ENCODE data around the gene ACBD5.
A peak's percentile ranks its signal among the peaks of the same experiment; 100 is the strongest.

The ACBD5 gene

GRCh38 chr10:27152687-27153086, 87.9 kb downstream of the ACBD5 start:
- H3K36me3 Mint-ChIP-seq: peaks cover 22% of the 10 kb centered on the region
- peaks cover 29% of the 10 kb centered on the region for H3K4me1 Mint-ChIP-seq
- H3K9me3 Mint-ChIP-seq: no peaks in the 10 kb centered on the region
- H3K27ac Mint-ChIP-seq: peak overlapping the region; percentile 100
- no peaks in the 10 kb centered on the region for H3K27me3 Mint-ChIP-seq
- peak overlapping the region; percentile 94 for H3K4me3 Mint-ChIP-seq
- ATAC-seq (ENCODE audit: low read depth) (no peak), DNase-seq (ENCODE audit: low spot score in 2 of 2) (no peak)

DNA sequence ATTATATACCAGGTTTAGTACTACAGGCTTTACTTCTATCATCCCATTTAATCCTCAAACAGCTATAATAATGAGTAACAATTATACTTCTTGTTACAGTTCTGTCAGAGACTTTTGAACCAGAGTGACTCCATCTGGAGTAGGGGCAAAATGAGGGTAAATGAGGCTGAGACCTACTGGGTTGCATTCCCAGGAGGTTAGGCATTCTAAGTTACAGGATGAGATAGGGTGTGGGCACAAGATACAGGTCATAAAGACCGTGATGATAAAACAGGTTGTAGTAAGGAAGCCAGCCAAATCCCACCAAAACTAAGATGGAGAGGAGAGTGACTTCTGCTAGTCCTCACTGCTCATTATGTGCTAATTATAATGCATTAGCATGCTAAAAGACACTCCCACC, 90.3 kb downstream of the ACBD5 start:
- Mint-ChIP-seq H3K27me3 (no peaks in the 10 kb centered on the region), H3K27ac (no peak overlapping the region), H3K4me1 (peaks cover 22% of the 10 kb centered on the region), H3K9me3 (no peaks in the 10 kb centered on the region), H3K4me3 (no peak overlapping the region), H3K36me3 (peaks cover 28% of the 10 kb centered on the region)
- ATAC-seq (ENCODE audit: low read depth) (no peak), DNase-seq (ENCODE audit: low spot score in 2 of 2) (no peak)

DNA sequence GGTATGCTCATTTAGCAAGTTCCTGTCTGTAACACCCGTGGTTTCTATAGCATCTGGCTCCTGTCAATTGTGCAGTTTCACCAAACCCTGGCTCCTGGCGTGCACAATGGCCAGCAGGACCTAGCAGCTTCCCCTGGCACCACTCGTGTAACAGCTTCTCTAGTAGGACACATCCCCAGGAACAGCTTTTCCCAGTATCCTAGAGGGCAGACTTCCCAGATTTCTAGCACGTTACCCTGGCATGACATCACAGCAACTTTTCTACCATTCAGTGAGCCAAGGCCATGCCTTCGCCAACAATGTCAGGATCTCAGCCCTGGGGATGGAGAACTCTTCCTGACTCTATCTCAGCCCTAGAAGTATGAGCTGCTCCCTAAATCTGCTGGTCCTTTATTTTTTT, 92.9 kb downstream of the ACBD5 start:
- Mint-ChIP-seq H3K36me3 (peaks cover 27% of the 10 kb centered on the region), H3K27ac (no peak overlapping the region), H3K9me3 (no peaks in the 10 kb centered on the region), H3K27me3 (no peaks in the 10 kb centered on the region), H3K4me1 (peaks cover 12% of the 10 kb centered on the region), H3K4me3 (no peak overlapping the region)
- ATAC-seq (ENCODE audit: low read depth) (no peak), DNase-seq (ENCODE audit: low spot score in 2 of 2) (no peak)

GRCh38 chr10:27145937-27146336, 94.7 kb downstream of the ACBD5 start:
- Mint-ChIP-seq H3K27me3 (no peaks in the 10 kb centered on the region), H3K4me3 (no peak overlapping the region), H3K9me3 (no peaks in the 10 kb centered on the region), H3K36me3 (peaks cover 25% of the 10 kb centered on the region), H3K27ac (no peak overlapping the region), H3K4me1 (peaks cover 6% of the 10 kb centered on the region)
- ATAC-seq (ENCODE audit: low read depth) (peak; percentile 26), DNase-seq (ENCODE audit: low spot score in 2 of 2) (no peak)
